ENCODE data around the gene LHX1.

Gene LHX1

DNA sequence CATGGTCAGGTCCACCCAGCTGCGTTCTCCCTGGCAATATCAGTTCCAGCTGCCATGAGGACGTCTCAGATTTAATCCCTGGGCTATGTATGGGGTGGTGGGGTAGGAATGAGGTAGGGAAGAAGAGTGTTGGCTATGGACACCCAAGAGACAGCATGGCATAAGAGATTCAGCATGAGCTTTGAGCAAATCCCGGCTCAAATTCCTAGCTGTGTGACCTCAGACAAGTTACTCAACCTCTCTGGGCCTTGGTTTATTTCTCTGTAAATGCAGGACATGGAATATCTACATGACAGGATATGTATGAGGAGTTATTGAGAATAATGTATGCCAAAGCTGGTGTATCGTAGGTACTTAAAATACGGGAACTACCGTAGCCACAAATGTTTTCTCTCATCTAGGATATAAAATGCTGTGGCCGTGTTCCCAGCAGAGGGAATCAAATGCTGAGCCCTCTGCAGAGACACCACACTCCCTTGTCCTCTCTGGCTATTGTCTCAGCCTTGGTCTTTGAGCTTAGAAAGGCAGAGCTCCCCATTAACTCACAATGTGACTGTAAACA, 17.8 kb upstream of the LHX1 start:
- peaks cover 42% of the 10 kb centered on the region for H3K27me3 ChIP-seq (ENCODE audit: control insufficient read depth, low read length)
- no peak overlapping the region for H3K27ac ChIP-seq (ENCODE audit: low read depth, low read length)
- TF ChIP-seq EZH2phosphoT487 (IDR thresholded peaks at IDR 0.05; ENCODE audit: borderline replicate concordance, low read length): no peak
- TF ChIP-seq, protein P1, sequence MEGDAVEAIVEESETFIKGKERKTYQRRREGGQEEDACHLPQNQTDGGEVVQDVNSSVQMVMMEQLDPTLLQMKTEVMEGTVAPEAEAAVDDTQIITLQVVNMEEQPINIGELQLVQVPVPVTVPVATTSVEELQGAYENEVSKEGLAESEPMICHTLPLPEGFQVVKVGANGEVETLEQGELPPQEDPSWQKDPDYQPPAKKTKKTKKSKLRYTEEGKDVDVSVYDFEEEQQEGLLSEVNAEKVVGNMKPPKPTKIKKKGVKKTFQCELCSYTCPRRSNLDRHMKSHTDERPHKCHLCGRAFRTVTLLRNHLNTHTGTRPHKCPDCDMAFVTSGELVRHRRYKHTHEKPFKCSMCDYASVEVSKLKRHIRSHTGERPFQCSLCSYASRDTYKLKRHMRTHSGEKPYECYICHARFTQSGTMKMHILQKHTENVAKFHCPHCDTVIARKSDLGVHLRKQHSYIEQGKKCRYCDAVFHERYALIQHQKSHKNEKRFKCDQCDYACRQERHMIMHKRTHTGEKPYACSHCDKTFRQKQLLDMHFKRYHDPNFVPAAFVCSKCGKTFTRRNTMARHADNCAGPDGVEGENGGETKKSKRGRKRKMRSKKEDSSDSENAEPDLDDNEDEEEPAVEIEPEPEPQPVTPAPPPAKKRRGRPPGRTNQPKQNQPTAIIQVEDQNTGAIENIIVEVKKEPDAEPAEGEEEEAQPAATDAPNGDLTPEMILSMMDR (IDR thresholded peaks at IDR 0.05; ENCODE audit: low read depth, low read length, poor library complexity, severe bottlenecking): no peak
- no peaks in the 10 kb centered on the region for H3K36me3 ChIP-seq (ENCODE audit: control insufficient read depth, low read length)
- no peaks in the 10 kb centered on the region for H4K20me1 ChIP-seq (ENCODE audit: control insufficient read depth, insufficient read depth, low read depth, low read length)
- no peak overlapping the region for H3K4me2 ChIP-seq (ENCODE audit: low read length)
- no peaks in the 10 kb centered on the region for H3K4me1 ChIP-seq (ENCODE audit: control insufficient read depth, low read length)
- H3K4me3 ChIP-seq (ENCODE audit: low read length): no peak overlapping the region
- H3K79me2 ChIP-seq (ENCODE audit: control insufficient read depth, low read length): no peaks in the 10 kb centered on the region
- no peaks in the 10 kb centered on the region for H3F3A ChIP-seq (ENCODE audit: control insufficient read depth, insufficient read depth)
- no peaks in the 10 kb centered on the region for H3K9me2 ChIP-seq (replicated peaks; ENCODE audit: control insufficient read depth, low read length)
- no peaks in the 10 kb centered on the region for H3K9me3 ChIP-seq (ENCODE audit: control insufficient read depth, insufficient read depth, low read length)

DNA sequence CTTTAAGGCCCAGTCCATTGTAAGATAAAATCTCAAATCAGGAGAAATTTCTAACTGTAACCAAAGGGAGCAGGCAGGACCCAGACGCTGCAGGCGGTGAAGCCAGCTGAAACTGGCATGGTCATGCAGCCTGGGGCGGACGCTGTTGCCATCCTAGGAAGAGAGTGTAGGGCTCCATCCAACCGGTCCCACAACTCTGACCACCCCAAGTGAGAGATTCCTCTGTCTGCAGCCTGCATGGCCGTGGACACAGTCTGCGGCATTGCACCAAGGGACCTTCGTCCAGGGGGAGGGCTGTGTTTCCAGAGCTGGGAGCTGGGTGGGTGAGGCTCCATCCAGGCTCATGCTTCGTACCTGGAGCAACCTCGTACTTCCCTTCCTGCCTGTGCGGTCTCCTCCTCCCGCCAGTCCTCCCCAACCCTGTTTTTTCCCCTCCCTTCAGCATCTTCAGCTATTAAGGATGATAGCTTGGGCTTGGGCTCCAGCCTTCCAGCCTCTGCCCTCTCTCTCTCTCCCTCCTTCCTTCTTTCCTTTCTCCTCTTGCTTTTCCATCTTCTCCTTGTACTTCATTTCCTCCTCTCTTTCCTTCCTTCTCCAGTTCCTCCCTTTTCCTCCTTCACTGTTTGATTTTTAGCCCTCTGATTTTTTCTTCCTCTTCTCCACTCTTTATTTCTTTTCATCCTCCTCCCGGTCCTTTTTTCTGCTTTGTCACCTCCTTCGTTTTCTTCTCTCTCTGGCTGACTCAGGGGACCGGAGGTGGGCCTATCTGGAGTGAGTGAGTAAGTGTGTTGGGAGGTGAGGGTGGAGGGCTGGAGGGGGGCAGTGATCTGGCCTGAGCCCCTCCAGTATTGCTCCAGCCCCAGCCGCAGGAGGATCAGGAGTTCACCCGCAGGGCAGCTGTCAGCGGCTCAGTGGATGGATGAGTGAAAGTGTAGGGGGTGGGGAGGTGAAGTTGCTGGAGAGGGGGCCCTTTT, 17.0 kb upstream of the LHX1 start:
- no peaks in the 10 kb centered on the region for H3K36me3 ChIP-seq (ENCODE audit: control insufficient read depth, low read length)
- H3K27ac ChIP-seq (ENCODE audit: low read depth, low read length): no peak overlapping the region
- H3K79me2 ChIP-seq (ENCODE audit: control insufficient read depth, low read length): no peaks in the 10 kb centered on the region
- no peaks in the 10 kb centered on the region for H3F3A ChIP-seq (ENCODE audit: control insufficient read depth, insufficient read depth)
- no peaks in the 10 kb centered on the region for H4K20me1 ChIP-seq (ENCODE audit: control insufficient read depth, insufficient read depth, low read depth, low read length)
- 0 out of 2 replicates have a peak, but pooled peaks have one; percentile 32 for TF ChIP-seq EZH2phosphoT487 (IDR thresholded peaks at IDR 0.05; ENCODE audit: borderline replicate concordance, low read length)
- TF ChIP-seq, protein P1 (IDR thresholded peaks at IDR 0.05; ENCODE audit: low read depth, low read length, poor library complexity, severe bottlenecking): no peak
- no peaks in the 10 kb centered on the region for H3K9me3 ChIP-seq (ENCODE audit: control insufficient read depth, insufficient read depth, low read length)
- H3K9me2 ChIP-seq (replicated peaks; ENCODE audit: control insufficient read depth, low read length): no peaks in the 10 kb centered on the region
- no peak overlapping the region for H3K4me3 ChIP-seq (ENCODE audit: low read length)
- peaks cover 42% of the 10 kb centered on the region for H3K27me3 ChIP-seq (ENCODE audit: control insufficient read depth, low read length)
- H3K4me1 ChIP-seq (ENCODE audit: control insufficient read depth, low read length): no peaks in the 10 kb centered on the region
- no peak overlapping the region for H3K4me2 ChIP-seq (ENCODE audit: low read length)

DNA sequence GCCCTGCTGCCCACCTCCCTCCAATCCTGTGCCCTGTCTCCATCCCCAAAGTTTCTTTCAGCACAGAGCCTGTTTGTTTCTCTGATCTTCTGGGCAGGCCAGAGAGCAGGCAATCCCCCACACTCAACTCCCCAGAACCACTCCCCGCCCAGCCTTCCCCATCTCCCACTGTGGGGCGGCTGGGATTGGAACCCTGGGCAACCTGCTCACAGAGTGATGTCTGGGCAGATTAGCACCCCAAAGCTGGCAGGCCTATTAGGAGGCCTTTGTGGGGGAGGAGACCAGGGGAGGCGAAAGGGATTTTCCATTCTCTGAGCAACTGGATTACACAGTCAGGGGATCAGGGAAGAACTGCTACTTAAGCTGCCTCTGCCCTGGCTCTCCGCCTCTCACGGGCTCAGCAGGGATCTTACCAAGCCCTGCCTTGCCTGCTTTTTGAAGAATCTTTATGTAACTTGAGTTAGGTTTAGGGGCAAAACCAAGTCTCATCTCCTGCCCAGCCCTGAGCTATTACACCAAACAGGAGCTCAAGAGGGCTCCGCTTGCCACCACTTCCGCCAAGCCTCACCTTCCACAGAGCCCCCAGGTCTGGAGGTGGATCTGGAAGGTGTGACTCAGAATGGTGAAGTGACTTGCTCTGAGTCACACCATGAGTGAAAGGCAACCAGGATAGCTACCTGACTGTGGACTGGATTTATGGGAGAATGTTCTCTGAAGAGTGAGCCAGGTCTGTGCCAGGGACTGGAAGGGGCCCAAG, 16.0 kb upstream of the LHX1 start:
- H3K9me3 ChIP-seq (ENCODE audit: control insufficient read depth, insufficient read depth, low read length): no peaks in the 10 kb centered on the region
- no peaks in the 10 kb centered on the region for H3F3A ChIP-seq (ENCODE audit: control insufficient read depth, insufficient read depth)
- H3K4me3 ChIP-seq (ENCODE audit: low read length): no peak overlapping the region
- H3K36me3 ChIP-seq (ENCODE audit: control insufficient read depth, low read length): no peaks in the 10 kb centered on the region
- no peaks in the 10 kb centered on the region for H3K9me2 ChIP-seq (replicated peaks; ENCODE audit: control insufficient read depth, low read length)
- H3K27me3 ChIP-seq (ENCODE audit: control insufficient read depth, low read length): peaks cover 42% of the 10 kb centered on the region
- TF ChIP-seq, protein P1 (IDR thresholded peaks at IDR 0.05; ENCODE audit: low read depth, low read length, poor library complexity, severe bottlenecking): no peak
- TF ChIP-seq EZH2phosphoT487 (IDR thresholded peaks at IDR 0.05; ENCODE audit: borderline replicate concordance, low read length): no peak
- no peak overlapping the region for H3K4me2 ChIP-seq (ENCODE audit: low read length)
- no peaks in the 10 kb centered on the region for H4K20me1 ChIP-seq (ENCODE audit: control insufficient read depth, insufficient read depth, low read depth, low read length)
- no peaks in the 10 kb centered on the region for H3K4me1 ChIP-seq (ENCODE audit: control insufficient read depth, low read length)
- no peaks in the 10 kb centered on the region for H3K79me2 ChIP-seq (ENCODE audit: control insufficient read depth, low read length)
- H3K27ac ChIP-seq (ENCODE audit: low read depth, low read length): no peak overlapping the region
